NCI-H446 (cell line): Measurements from ENCODE around the gene ACTG2.

Source experiments
- DNase-seq, 2 experiments: peaks; one replicate each; lab custom pipeline; 2025; lab: John Stamatoyannopoulos, UW

ACTG2 gene

DNA sequence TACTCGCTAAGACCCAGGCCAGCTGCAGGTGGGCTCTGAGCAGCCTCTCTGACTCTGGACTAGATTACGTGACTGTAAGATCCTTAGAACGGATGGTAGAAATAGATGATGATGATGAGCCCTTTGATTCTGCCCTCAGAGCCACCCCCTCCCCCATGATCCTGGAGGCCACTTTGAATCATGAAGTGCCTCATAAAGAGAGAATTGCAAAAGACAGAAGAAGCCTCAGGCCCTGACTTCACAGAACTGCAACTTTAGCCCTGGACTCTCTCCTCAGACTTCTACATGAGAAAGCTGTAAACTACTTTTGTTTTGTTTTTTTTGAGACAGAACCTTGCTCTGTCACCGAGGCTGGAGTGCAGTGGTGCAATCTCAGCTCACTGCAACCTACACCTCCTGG, 76.5 kb downstream of the ACTG2 start:
- no peak for DNase-seq
